ENCODE measurements around the gene TEX264.

- TF ChIP-seq CTCF (IDR thresholded peaks at IDR 0.05; ENCODE audit: insufficient read depth, low read depth, low read length) (no peak), EZH2 (IDR thresholded peaks at IDR 0.05; ENCODE audit: insufficient read depth, low read length) (no peak)
These were observed 8.3 kb downstream of the TEX264 start for GRCh38 chr3:51679318-51679717.
